ENCODE measurements around the gene INCENP.

DNA sequence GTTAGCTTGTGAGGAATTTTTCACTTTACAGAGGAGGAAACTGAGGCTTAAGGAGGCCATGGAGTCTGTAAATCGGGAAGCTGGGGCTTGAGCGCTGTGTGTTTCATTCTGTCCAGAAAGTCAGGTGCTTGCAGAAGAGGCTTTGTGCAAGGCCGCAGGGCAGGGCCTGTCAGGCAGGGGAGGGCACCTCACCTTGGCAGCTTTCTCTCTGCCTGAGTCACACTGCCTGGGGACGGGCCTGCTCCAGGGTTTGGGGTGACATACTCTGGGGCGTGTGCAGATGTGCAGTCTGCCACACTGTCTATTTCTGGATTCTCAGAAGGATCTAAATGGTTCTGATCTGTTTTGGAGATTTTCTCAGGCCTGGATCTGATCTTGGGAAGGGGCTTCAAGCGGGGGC, 8.4 kb downstream of the INCENP start:
- TF ChIP-seq, protein P1, sequence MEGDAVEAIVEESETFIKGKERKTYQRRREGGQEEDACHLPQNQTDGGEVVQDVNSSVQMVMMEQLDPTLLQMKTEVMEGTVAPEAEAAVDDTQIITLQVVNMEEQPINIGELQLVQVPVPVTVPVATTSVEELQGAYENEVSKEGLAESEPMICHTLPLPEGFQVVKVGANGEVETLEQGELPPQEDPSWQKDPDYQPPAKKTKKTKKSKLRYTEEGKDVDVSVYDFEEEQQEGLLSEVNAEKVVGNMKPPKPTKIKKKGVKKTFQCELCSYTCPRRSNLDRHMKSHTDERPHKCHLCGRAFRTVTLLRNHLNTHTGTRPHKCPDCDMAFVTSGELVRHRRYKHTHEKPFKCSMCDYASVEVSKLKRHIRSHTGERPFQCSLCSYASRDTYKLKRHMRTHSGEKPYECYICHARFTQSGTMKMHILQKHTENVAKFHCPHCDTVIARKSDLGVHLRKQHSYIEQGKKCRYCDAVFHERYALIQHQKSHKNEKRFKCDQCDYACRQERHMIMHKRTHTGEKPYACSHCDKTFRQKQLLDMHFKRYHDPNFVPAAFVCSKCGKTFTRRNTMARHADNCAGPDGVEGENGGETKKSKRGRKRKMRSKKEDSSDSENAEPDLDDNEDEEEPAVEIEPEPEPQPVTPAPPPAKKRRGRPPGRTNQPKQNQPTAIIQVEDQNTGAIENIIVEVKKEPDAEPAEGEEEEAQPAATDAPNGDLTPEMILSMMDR (conservative IDR thresholded peaks at IDR 0.05; ENCODE audit: low read length) = no peak
- no peak for TF ChIP-seq EZH2phosphoT487 (IDR thresholded peaks at IDR 0.05; ENCODE audit: borderline replicate concordance, low read depth, low read length)

Measured in OCI-LY7 (cell line).